Lower leg skin (tissue), 4 donors: ENCODE measurements around the gene MYBPC1. TPM values are rescaled to one million over a fixed set of nuclear protein-coding genes. Genes with fewer than 3 reads are reported as not detected.

Experiments
- DNase-seq, 2 donors: peaks; one replicate each; pipeline ENCODE4 v3.0.0-alpha.2; 2019; ENCODE audit warnings: low spot score in 2 of 2
- H3K4me3 ChIP-seq: fragments of 200-600 bp; sonication (generic); 2 replicates; pipeline ENCODE4 v1.5.1; 2017; ENCODE audit warnings: mild to moderate bottlenecking, low read depth; ENCODE audit not compliant: poor library complexity, severe bottlenecking
- POLR2A ChIP-seq, 2 donors: fragments of 450-650 bp; IDR thresholded peaks; one replicate each; pipeline ENCODE4 v1.6.1; 2016 to 2017; ENCODE audit warnings: antibody characterized with exemption in 2 of 2, mild to moderate bottlenecking in 1 of 2, moderate library complexity in 1 of 2
- WGBS, 2 donors: methylation state at CpG; one replicate each; pipeline ENCODE4 v1.1.5; 2018; 5-methylcytosine and 5-hydroxymethylcytosine counted together
- intact Hi-C: fragments of 100-400 bp; cut with DNase I; formaldehyde crosslinking; loops from one replicate; pipeline ENCODE4 v1.15.0; 2023; ENCODE audit warnings: low total_unique reads
- total RNA-seq, 4 donors: library from RNA; depleted of rRNA; stranded (reverse); fragments of >200 nt; gene quantifications; one replicate each; pipeline ENCODE4 v1.1.0, GENCODE V29; 2016
- TF ChIP-seq, protein P1 (sequence below), 3 donors: fragments of 450-650 bp; IDR thresholded peaks; one replicate each; pipeline ENCODE4 v1.5.1; 2016; ENCODE audit warnings: antibody characterized with exemption in 3 of 3, mild to moderate bottlenecking in 3 of 3, moderate library complexity in 2 of 3

Gene MYBPC1
- total RNA-seq, 4 donors from 2014 or later: 2.0 to 6.8 (median 5.4) TPM

- TF ChIP-seq POLR2A (IDR thresholded peaks at IDR 0.05): no peak
- TF ChIP-seq, protein P1, sequence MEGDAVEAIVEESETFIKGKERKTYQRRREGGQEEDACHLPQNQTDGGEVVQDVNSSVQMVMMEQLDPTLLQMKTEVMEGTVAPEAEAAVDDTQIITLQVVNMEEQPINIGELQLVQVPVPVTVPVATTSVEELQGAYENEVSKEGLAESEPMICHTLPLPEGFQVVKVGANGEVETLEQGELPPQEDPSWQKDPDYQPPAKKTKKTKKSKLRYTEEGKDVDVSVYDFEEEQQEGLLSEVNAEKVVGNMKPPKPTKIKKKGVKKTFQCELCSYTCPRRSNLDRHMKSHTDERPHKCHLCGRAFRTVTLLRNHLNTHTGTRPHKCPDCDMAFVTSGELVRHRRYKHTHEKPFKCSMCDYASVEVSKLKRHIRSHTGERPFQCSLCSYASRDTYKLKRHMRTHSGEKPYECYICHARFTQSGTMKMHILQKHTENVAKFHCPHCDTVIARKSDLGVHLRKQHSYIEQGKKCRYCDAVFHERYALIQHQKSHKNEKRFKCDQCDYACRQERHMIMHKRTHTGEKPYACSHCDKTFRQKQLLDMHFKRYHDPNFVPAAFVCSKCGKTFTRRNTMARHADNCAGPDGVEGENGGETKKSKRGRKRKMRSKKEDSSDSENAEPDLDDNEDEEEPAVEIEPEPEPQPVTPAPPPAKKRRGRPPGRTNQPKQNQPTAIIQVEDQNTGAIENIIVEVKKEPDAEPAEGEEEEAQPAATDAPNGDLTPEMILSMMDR (IDR thresholded peaks at IDR 0.05): no peak
- DNase-seq: no peak
- no peak overlapping the region for H3K4me3 ChIP-seq
- 90 to 94% methylated on average over 4 of the region's 4 CpGs for WGBS, 2 donors
- intact Hi-C loops: no loop called here
These were observed 14.4 kb downstream of the MYBPC1 start for GRCh38 chr12:101609198-101609597.

GRCh38 chr12:101612160-101612916 lies 17.6 kb downstream of the MYBPC1 start:
- TF ChIP-seq, protein P1 (IDR thresholded peaks at IDR 0.05): no peak
- TF ChIP-seq POLR2A (IDR thresholded peaks at IDR 0.05): no peak
- WGBS, 2 donors: 71 to 84% methylated on average over 7 of the region's 7 CpGs
- DNase-seq: no peak
- no peak overlapping the region for H3K4me3 ChIP-seq
- intact Hi-C loops: no loop called here

DNA sequence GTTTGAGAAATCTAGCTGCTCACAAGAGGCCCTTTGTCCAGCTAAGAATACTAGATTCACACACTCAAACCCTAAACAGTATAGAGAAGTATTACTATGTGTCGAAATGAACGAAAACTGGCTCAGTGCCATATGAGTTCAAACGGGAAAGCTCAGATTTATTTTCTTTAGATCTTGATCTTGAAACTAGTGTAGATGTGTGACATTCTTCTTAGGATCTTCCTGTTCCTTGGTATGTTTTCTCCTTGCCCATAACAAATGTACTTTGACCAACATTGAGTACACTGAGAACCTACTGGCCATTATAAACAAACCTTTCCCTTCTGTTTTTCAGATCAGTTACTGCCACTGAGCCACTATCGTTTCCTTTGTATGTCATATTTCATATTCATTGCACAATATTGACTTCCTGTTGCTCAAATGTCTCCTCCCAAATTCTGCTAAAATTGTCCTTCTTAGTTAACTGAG lies 21.3 kb downstream of the MYBPC1 start:
- DNase-seq: no peak
- no peak overlapping the region for H3K4me3 ChIP-seq
- intact Hi-C loops: no loop called here
- WGBS, 2 donors: 8 to 24% methylated on average over 4 of the region's 4 CpGs
- TF ChIP-seq POLR2A (IDR thresholded peaks at IDR 0.05): no peak
- TF ChIP-seq, protein P1 (IDR thresholded peaks at IDR 0.05): no peak

GRCh38 chr12:101619026-101619786 lies 24.4 kb downstream of the MYBPC1 start:
- no peak for TF ChIP-seq POLR2A (IDR thresholded peaks at IDR 0.05)
- TF ChIP-seq, protein P1 (IDR thresholded peaks at IDR 0.05): no peak
- intact Hi-C loops: no loop called here

DNA sequence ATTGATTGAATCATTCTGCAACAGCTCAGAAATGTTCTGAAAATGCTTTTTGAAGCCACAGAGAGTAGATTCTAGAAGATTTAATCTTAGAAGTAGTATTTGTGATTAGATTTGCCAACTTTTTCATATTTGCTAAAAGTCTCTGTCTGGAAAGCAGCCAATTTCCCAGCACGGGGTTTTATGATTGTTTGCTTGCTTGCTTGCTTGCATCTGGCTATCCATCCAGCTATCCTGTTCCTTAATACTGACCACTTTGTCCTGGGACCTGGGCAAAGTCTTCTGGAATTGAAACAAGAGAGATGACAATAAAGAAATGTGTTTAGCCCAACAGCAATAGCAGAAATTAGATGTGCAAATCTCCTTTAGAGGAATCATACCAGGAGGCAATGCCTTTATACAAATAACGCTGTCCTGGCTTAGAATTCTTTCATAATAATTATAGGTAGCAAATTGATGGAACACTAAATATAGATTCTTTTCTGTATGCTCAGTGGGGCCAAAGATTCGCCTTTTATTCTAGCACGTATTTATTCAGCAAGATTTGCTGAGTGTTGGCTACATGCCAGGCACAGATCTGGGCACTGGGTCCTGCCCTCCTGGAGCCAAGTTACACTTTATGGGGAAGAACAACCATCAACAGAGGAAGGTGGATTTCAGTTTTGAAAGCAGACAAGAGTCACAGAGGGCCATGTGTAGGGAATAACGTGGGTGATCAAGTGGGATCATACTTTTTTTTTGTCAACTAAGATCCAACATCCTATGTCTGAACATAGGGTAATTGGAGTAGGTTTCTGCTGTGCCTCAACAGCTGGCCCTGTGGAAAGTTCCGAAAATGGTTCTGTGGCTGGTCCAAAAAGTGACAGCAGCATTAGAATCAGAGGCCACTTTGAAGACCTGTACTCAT lies 25.3 kb downstream of the MYBPC1 start:
- TF ChIP-seq POLR2A (IDR thresholded peaks at IDR 0.05): no peak
- TF ChIP-seq, protein P1 (IDR thresholded peaks at IDR 0.05): no peak
- intact Hi-C loops: no loop called here
- no peak for DNase-seq
- H3K4me3 ChIP-seq: no peak overlapping the region
- 57 to 58% methylated on average over 6 of the region's 6 CpGs for WGBS, 2 donors

More at GRCh38 chr12:101619026-101619786, 24.4 kb downstream of the MYBPC1 start:
- H3K4me3 ChIP-seq: no peak overlapping the region
- no peak for DNase-seq
- 68 to 82% methylated on average over 2 of the region's 2 CpGs for WGBS, 2 donors
